A549 (cell line): ENCODE results near the gene CD34. TPM values are rescaled to one million over a fixed set of nuclear protein-coding genes. Genes with fewer than 3 reads are reported as not detected.
A peak's percentile ranks its signal among the peaks of the same experiment; 100 is the strongest.

Experiments
- ATAC-seq, 2 experiments: fragments of 200-7000 bp in 1 of 2; fragments of >200 bp in 1 of 2; cut with Nextera tagmentation in 1 of 2; cut with Tn5 transposase in 1 of 2; 3 replicates each; pipeline versions ENCODE4 v1.8.0 to v1.9.1; 2018 to 2020; ENCODE audit warnings: mild to moderate bottlenecking in 1 of 2, moderate library complexity in 1 of 2
- CTCF ChIA-PET: fragments of 300-600 bp; sonication (Branson Sonifier 250); formaldehyde crosslinking; extraction: SDS; loops from one replicate; lab custom pipeline; 2021; ENCODE audit warnings: antibody characterized with exemption, inconsistent platforms; lab: Yijun Ruan, JAX
- POLR2A ChIA-PET: fragments of 350-600 bp; formaldehyde crosslinking; extraction: SDS; loops from one replicate; lab custom pipeline; 2021; ENCODE audit warnings: antibody characterized with exemption, inconsistent platforms; lab: Yijun Ruan, JAX
- DNase-seq, 2 experiments: peaks; one replicate each; pipeline versions ENCODE4 v3.0.0 to v3.0.0-alpha.2; 2011 to 2016; ENCODE audit warnings: low read depth in 1 of 2, low spot score in 1 of 2
- FAIRE-seq: peaks from 2 replicates; lab custom pipeline; 2011; peaks lifted over from hg19 to GRCh38; lab: Jason Lieb, UNC
- H3K27ac ChIP-seq, 2 experiments: fragments of >200 bp; sonication (Bioruptor Twin); formaldehyde crosslinking; 3 replicates each; pipeline ENCODE4 v1.5.1; 2016 to 2017
- H3K4me1 ChIP-seq: fragments of >200 bp; sonication (Bioruptor Twin); formaldehyde crosslinking; 3 replicates; pipeline ENCODE4 v1.6.1; 2016
- H3K4me2 ChIP-seq: fragments of >200 bp; sonication (Bioruptor Twin); formaldehyde crosslinking; 3 replicates; pipeline ENCODE4 v1.6.1; 2016
- H3K4me3 ChIP-seq: fragments of >200 bp; sonication (Bioruptor Twin); formaldehyde crosslinking; 3 replicates; pipeline ENCODE4 v1.5.1; 2016
- H3K9me3 ChIP-seq: fragments of >200 bp; sonication (Bioruptor Twin); formaldehyde crosslinking; 3 replicates; pipeline ENCODE4 v1.6.1; 2016
- BHLHE40 ChIP-seq: IDR thresholded peaks from 2 replicates; pipeline ENCODE4 v1.6.1; 2012; ENCODE audit warnings: low read depth, low read length, inconsistent platforms
- CEBPB ChIP-seq, 2 experiments: fragments of >200 bp in 1 of 2; sonication (Bioruptor Twin) in 1 of 2; formaldehyde crosslinking in 1 of 2; IDR thresholded peaks; 2 replicates each; pipeline ENCODE4 v1.6.1; 2012 to 2016
- CHD2 ChIP-seq: fragments of 150-350 bp; IDR thresholded peaks from 2 replicates; pipeline ENCODE4 v1.6.1; 2014; ENCODE audit warnings: low read length; ENCODE audit not compliant: partially characterized antibody
- CHD4 ChIP-seq: fragments of 200-600 bp; sonication (generic); IDR thresholded peaks from 2 replicates; pipeline ENCODE4 v1.6.1; 2016; ENCODE audit warnings: antibody characterized with exemption, mild to moderate bottlenecking, borderline replicate concordance
- EP300 ChIP-seq, 2 experiments: fragments of >200 bp; sonication (Bioruptor Twin); formaldehyde crosslinking; IDR thresholded peaks; 2 replicates in 1 of 2; 3 replicates in 1 of 2; pipeline ENCODE4 v1.6.1; 2016 to 2017
- FOSB ChIP-seq: fragments of 250-450 bp; sonication (Bioruptor Pico); IDR thresholded peaks from 2 replicates; pipeline ENCODE4 v1.5.0; 2020; ENCODE audit warnings: mild to moderate bottlenecking, moderate library complexity
- FOSL2 ChIP-seq, 2 experiments: fragments of 450-650 bp in 1 of 2; fragments of >200 bp in 1 of 2; sonication (Bioruptor Twin) in 1 of 2; formaldehyde crosslinking; IDR thresholded peaks; 2 replicates each; pipeline versions ENCODE4 v1.5.0 to v1.6.1; 2016 to 2020; ENCODE audit warnings: mild to moderate bottlenecking in 1 of 2, moderate library complexity in 1 of 2
- HDAC2 ChIP-seq: fragments of 200-600 bp; sonication (generic); IDR thresholded peaks from 2 replicates; pipeline ENCODE4 v1.6.1; 2016
- HEYL ChIP-seq: fragments of 250-450 bp; sonication (Bioruptor Pico); IDR thresholded peaks from 2 replicates; pipeline ENCODE4 v1.8.0; 2021; ENCODE audit warnings: mild to moderate bottlenecking, moderate library complexity
- HMGXB4 ChIP-seq: fragments of 250-450 bp; sonication (Bioruptor Pico); IDR thresholded peaks from 2 replicates; pipeline ENCODE4 v1.5.0; 2021; ENCODE audit warnings: mild to moderate bottlenecking, moderate library complexity, borderline replicate concordance
- HOXB13 ChIP-seq: fragments of 250-450 bp; sonication (Bioruptor Pico); IDR thresholded peaks from 2 replicates; pipeline ENCODE4 v1.5.0; 2020; ENCODE audit warnings: low read depth, mild to moderate bottlenecking, moderate library complexity
- HOXB5 ChIP-seq: fragments of 250-450 bp; sonication (Bioruptor Pico); IDR thresholded peaks from 2 replicates; pipeline ENCODE4 v1.5.0; 2020; ENCODE audit warnings: mild to moderate bottlenecking, moderate library complexity
- KDM5A ChIP-seq: fragments of 200-600 bp; sonication (generic); IDR thresholded peaks from 2 replicates; pipeline ENCODE4 v1.6.1; 2016; ENCODE audit warnings: antibody characterized with exemption, mild to moderate bottlenecking
- MAFK ChIP-seq: fragments of 450-650 bp; IDR thresholded peaks from 2 replicates; pipeline ENCODE4 v1.6.1; 2014; ENCODE audit not compliant: partially characterized antibody
- MAX ChIP-seq: IDR thresholded peaks from 2 replicates; pipeline ENCODE4 v1.6.1; 2012
- MYC ChIP-seq: IDR thresholded peaks from 2 replicates; pipeline ENCODE4 v1.6.1; 2012; ENCODE audit warnings: mild to moderate bottlenecking, inconsistent platforms, low read length, improper control_type of control experiment, borderline replicate concordance
- NFE2L2 ChIP-seq: fragments of 150-350 bp; conservative IDR thresholded peaks from 2 replicates; pipeline ENCODE4 v1.6.1; 2014; ENCODE audit warnings: low read length
- NPAS2 ChIP-seq: fragments of 250-450 bp; sonication (Bioruptor Pico); IDR thresholded peaks from 2 replicates; pipeline ENCODE4 v1.8.0; 2022; ENCODE audit warnings: mild to moderate bottlenecking, moderate library complexity, borderline replicate concordance
- PHF8 ChIP-seq: fragments of 200-600 bp; sonication (generic); IDR thresholded peaks from 2 replicates; pipeline ENCODE4 v1.6.1; 2016; ENCODE audit warnings: low read depth, mild to moderate bottlenecking, antibody characterized with exemption, moderate library complexity, borderline replicate concordance
- POLR2A ChIP-seq: IDR thresholded peaks from 2 replicates; pipeline ENCODE4 v1.6.1; 2012; ENCODE audit warnings: mild to moderate bottlenecking, low read length
- REST ChIP-seq: fragments of 200-600 bp; sonication (generic); IDR thresholded peaks from 2 replicates; pipeline ENCODE4 v1.6.1; 2016; ENCODE audit warnings: antibody characterized with exemption, mild to moderate bottlenecking, moderate library complexity
- ZC3H11A ChIP-seq: fragments of 450-650 bp; IDR thresholded peaks from 2 replicates; pipeline ENCODE4 v1.6.1; 2014; ENCODE audit warnings: antibody characterized with exemption, mild to moderate bottlenecking
- ZFP36 ChIP-seq: fragments of 450-650 bp; IDR thresholded peaks from 2 replicates; pipeline ENCODE4 v1.6.1; 2014; ENCODE audit warnings: borderline replicate concordance; ENCODE audit not compliant: partially characterized antibody
- ZNF302 ChIP-seq: fragments of 250-450 bp; sonication (Bioruptor Pico); IDR thresholded peaks from 2 replicates; pipeline ENCODE4 v1.9.0; 2021; ENCODE audit warnings: inconsistent platforms, mild to moderate bottlenecking, moderate library complexity
- WGBS: methylation state at CpG from one replicate; pipeline ENCODE4 v1.1.6; 2017; ENCODE audit errors: missing lambda C conversion rate; 5-methylcytosine and 5-hydroxymethylcytosine counted together
- polyA plus RNA-seq, 4 experiments: library from polyadenylated mRNA; depleted of rRNA in 3 of 4; stranded (reverse); fragments of >200 nt; fragmentation: RNase III in 1 of 4; extraction: RNeasy Plus Mini Kit Qiagen cat#74134 plus additional on column Dnase treatment in 1 of 4; gene quantifications; 2 replicates in 3 of 4; 3 replicates in 1 of 4; pipeline ENCODE4 v1.2.3, GENCODE V29; 2011 to 2017

Gene CD34
- polyA plus RNA-seq, 2 of the 4 experiments (the other 2 are of a cell fraction) = 0.05 TPM; not detected in 1

GRCh38 chr1:207956986-207957385 is 46.1 kb upstream of the CD34 start:
- FAIRE-seq = no peak
- no peak overlapping the region for H3K27ac ChIP-seq

GRCh38 chr1:207954104-207954503 is 43.2 kb upstream of the CD34 start:
- Histone ChIP-seq H3K4me1 (no peaks in the 10 kb centered on the region), H3K4me3 (no peak overlapping the region), H3K27ac (no peak overlapping the region), H3K9me3 (peaks cover 7% of the 10 kb centered on the region; the same call in 1 of the 3 replicates), H3K4me2 (no peak overlapping the region)
- ATAC-seq = no peak
- ChIA-PET POLR2A (no interaction called here), CTCF (interaction anchor here (1.0 to 6.3 kb wide), 4 partner anchors 9 to 85 kb away, joined by 5 to 44 read pairs (median 6); no protein-coding TSS in a partner anchor)
- no peak for DNase-seq
- no peak for FAIRE-seq
- no peak for TF ChIP-seq MAX
- WGBS = 31% methylated on average over 1 of the region's 1 CpG

More at GRCh38 chr1:207956986-207957385, 46.1 kb upstream of the CD34 start:
- DNase-seq (no peak), ATAC-seq (no peak)
- ChIA-PET POLR2A (no interaction called here), CTCF (interaction anchor here (1.4 to 2.1 kb wide), 3 partner anchors 72 to 123 kb away, joined by 3 to 14 read pairs (median 5); no protein-coding TSS in a partner anchor)
- Histone ChIP-seq H3K4me1 (no peaks in the 10 kb centered on the region), H3K4me3 (no peak overlapping the region), H3K4me2 (no peak overlapping the region), H3K9me3 (peaks cover 7% of the 10 kb centered on the region; the same call in 1 of the 3 replicates)
- 54% methylated on average over 4 of the region's 4 CpGs for WGBS
- TF ChIP-seq CHD2 (no peak), FOSB (CRISPR knock-in tag) (no peak), MAX (no peak), ZFP36 (no peak), EP300 (IDR thresholded peaks at IDR 0.05) (no peak), POLR2A (no peak), ZNF302 (CRISPR knock-in tag) (no peak), HMGXB4 (no peak), HOXB5 (CRISPR knock-in tag) (no peak), ZC3H11A (no peak), HDAC2 (no peak)

GRCh38 chr1:207952617-207953542 is 42.0 kb upstream of the CD34 start:
- CTCF ChIA-PET = interaction anchor here (1.2 to 6.3 kb wide), 4 partner anchors 9 to 24 kb away, joined by 4 to 44 read pairs (median 6); no protein-coding TSS in a partner anchor
- POLR2A ChIA-PET = no interaction called here

GRCh38 chr1:207951652-207952051 is 40.7 kb upstream of the CD34 start:
- ATAC-seq = no peak
- POLR2A ChIA-PET = no interaction called here
- peaks cover 7% of the 10 kb centered on the region; the same call in 1 of the 3 replicates for H3K9me3 ChIP-seq
- FAIRE-seq = peak; percentile 79
- 44% methylated on average over 3 of the region's 3 CpGs for WGBS
- CTCF ChIA-PET = interaction anchor here (0.7 to 6.3 kb wide), 5 partner anchors 12 to 124 kb away, joined by 3 to 44 read pairs (median 5); no protein-coding TSS in a partner anchor
- TF ChIP-seq MAX (no peak), NFE2L2 (no peak), HEYL (CRISPR knock-in tag) (no peak), CEBPB (IDR thresholded peaks at IDR 0.05) (peak in 1 of 2 experiments; percentile 9; a peak in 1 of 4 replicates), REST (no peak)
- no peak overlapping the region for H3K27ac ChIP-seq
- no peak overlapping the region for H3K4me2 ChIP-seq
- DNase-seq = no peak
- H3K4me3 ChIP-seq = no peak overlapping the region
- H3K4me1 ChIP-seq = no peaks in the 10 kb centered on the region

More at GRCh38 chr1:207952617-207953542, 42.0 kb upstream of the CD34 start:
- no peak for ATAC-seq
- 5% methylated on average over 4 of the region's 4 CpGs for WGBS
- H3K27ac ChIP-seq = no peak overlapping the region
- FAIRE-seq = no peak
- H3K9me3 ChIP-seq = peaks cover 7% of the 10 kb centered on the region; the same call in 1 of the 3 replicates
- no peak overlapping the region for H3K4me2 ChIP-seq
- DNase-seq = no peak
- TF ChIP-seq BHLHE40 (no peak), FOSL2 (IDR thresholded peaks at IDR 0.05) (no peak), FOSL2 (CRISPR knock-in tag; IDR thresholded peaks at IDR 0.05) (no peak), HOXB13 (no peak), POLR2A (no peak), PHF8 (no peak), MAFK (no peak), KDM5A (no peak), HDAC2 (no peak), MYC (no peak), CHD4 (no peak), CEBPB (IDR thresholded peaks at IDR 0.05) (no peak), NPAS2 (CRISPR knock-in tag) (no peak)
- H3K4me3 ChIP-seq = no peak overlapping the region
- H3K4me1 ChIP-seq = no peaks in the 10 kb centered on the region
